NOMO-1 treated with dmso at 0.1 percent for 144 hours (cell line): ENCODE data around the gene APIP.

Source experiments
- DNase-seq: peaks from one replicate; lab custom pipeline; 2025; ENCODE audit not compliant: unreplicated experiment; lab: John Stamatoyannopoulos, UW

APIP gene

DNA sequence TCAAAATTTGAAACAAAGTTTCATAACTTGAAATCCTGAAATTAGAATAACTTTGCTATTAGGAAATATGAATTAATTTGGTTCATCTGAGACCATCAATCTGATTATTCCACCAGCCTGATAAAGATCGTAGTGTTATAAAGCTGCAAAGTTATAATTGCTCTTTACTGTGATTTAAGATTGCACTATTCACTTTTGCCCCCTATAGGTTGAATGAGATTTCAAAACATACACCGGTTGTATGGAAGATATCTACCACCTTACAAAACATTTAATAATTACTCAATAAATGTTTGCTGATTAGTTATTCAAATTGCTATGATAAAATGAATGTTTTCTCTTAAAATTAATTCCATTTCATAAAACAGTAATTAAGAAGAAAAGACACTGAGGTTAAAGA lies 26.1 kb downstream of the APIP start:
- no peak for DNase-seq

DNA sequence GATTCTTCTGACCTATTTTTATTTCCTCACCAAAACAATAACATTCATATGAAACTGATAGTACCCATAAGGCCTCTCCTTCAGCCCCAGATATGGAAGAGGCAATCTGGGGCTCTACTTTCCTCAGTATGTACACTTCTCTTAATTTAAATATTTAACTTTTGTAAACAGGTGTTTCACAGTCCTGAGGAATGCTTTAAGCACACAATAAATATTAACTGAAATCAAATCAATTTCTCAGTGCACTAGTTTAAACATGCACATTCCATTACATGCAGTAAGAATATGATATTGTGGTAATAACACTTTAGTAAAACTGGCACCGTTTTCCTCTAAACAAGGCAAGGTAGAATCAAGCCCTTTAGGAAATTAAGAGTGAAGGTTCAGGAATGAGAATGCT lies 28.9 kb downstream of the APIP start:
- no peak for DNase-seq

DNA sequence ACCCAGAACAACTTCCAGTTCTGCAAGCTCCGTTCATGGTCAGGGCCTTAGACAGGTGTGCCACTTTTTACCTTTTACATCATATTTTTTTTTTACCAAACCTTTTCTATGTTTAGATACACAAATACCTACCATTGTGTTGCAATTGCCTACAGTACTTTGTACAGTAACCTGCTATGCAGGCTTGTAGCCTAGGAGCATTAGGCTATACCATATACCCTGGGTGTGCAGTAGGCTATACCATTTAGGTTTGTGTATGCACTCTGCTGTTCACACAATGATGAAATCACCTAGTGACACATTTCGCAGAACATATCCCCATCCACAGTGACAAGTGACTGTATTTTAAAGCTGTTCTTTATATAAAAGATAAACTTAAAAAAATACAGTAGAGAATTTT lies 29.6 kb downstream of the APIP start:
- DNase-seq: no peak

DNA sequence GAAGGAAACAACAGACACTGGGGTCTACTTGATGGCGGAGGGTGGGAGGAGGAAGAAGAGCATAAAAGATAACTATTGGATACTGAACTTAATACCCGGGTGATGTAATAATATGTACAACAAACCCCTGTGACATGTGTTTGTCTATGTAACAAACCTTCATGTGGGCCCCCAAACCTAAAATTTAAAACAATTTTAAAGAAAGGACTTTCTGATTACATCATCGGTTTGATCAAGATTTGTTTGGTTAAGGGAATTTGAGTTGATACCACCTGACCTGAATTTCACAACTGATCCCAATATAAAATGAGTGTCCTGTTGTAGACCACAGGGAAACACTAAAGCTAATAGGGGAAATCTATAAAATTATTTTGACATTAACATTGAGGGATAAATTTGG lies 34.3 kb downstream of the APIP start:
- no peak for DNase-seq

DNA sequence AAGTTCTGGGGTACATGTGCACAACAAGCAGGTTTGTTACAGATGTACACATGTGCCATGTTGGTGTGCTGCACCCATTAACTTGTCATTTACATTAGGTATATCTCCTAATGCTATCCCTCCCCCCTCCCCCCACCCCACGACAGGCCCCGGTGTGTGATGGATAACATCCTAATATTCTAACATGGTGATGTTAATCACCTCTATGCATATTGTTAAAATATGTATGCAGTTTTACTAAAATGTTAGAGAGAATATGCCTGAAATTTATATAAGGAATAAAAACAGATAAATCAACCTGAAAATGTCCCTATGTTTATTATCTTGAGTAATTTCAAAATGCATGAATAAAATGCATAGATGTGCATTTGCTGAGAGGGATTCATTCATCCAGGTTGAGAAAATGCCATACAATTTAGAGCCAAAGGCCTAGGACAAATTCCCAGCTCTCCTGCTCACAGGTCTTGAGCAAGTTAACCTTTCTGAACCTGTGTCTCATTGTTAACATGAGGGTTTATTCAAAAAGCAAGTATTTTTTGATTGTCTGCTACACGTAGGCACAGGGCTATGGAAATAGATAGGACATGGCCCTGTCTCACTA lies 38.7 kb downstream of the APIP start:
- no peak for DNase-seq

DNA sequence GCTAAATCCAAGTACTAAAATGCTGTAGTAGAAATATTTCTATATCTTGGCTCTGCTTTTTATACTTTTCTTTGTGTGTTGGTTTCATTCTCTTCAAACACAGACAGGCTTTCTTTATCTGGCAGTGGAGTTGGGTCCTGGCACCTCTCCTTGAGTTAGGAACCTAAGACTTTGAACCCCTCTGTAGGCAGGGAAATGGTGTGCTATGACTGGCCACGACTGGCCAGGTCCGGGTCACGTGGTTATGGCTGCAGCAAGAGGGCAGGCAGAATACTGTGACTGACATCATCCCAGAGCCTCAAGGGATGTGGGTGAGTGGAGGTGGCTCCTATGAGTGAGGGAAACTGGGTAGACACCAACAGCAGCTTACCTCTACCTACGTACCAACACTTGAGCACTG lies 42.0 kb downstream of the APIP start:
- no peak for DNase-seq

DNA sequence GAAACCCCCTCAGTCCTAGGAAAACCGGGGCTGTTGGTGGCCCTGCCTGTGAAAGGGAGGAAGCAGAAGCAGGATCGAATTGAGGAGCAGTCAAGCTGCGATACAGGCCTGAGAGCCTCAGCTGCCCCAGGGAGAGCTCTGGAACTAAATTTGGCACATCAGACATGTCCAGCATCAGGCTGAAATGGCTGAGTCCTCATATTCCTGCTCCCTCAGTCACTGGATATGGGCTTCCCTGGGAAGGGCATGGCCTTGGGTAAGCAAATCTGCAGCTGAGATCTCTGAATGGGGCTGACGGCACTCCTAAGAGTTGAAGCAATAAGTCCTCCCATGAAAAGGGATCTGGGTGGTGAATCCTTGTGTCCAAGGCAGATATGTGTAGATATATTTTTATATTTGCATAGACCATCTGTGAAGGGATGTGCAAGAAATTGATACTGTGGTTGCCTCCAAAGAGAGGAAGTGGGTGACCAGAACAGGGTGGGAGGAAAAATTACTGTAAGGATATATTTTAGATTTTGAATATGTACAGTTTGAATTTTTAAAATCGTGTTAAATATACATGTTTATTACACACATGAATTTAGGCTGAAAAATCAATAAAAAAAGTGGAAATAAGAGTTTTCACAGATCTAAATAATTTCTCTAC lies 45.5 kb downstream of the APIP start:
- DNase-seq: no peak

DNA sequence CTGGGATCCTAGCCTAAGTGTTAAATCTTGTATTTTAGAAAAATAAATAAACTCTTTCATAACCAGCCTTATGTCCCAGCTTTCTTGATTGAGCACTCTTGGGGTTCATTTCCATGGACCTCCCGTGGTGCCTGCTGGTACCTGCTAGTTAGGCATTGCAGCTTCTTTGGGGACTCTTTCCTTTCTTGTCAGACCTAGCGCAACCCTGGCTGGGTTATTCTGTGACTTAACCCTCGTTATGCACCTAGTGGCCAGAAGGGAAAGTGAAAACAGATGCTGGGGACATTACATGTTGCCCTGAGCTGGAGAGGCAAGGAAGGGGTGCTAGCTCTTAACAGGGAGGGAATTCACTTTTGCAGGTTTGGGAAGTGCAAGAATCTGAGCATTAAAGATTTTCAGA lies 46.8 kb downstream of the APIP start:
- no peak for DNase-seq

DNA sequence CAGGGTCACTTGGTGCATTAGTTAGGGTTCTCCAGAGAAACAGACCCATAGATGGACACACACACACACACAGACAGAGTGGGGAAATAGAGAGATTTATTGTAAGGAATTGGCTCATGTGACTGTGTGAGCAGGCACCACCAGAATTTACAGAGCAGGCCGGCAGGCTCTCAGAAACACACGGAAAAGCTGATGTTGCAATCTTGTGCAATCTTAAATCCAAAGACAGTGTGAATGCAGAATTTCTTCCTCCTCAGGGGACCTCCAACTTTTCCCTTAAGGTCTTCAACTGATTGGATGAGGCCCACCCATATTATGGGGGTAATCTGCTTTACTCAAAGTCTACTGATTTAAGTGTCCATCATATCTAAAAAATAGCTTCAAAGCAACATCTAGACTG lies 49.8 kb downstream of the APIP start:
- DNase-seq: peak; percentile 43

DNA sequence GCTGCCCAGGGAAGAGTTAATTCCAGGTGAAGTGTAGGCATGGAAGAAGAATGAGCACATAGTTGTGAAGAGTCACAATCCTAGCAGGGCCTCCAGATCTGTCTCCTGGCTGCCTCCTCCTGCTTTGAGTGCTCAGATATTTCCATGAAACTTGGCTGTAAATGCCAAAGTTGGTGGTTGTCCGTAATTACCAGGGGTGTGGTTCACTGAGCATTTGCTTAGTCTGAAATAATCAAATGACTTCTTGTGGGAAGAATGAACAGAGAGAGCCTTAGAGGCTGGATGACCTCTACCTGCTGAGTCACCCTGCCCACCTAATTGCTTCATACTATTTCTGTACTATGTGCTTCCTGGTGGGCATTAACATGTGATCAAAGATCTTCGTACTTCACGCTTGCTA lies 50.9 kb downstream of the APIP start:
- no peak for DNase-seq

DNA sequence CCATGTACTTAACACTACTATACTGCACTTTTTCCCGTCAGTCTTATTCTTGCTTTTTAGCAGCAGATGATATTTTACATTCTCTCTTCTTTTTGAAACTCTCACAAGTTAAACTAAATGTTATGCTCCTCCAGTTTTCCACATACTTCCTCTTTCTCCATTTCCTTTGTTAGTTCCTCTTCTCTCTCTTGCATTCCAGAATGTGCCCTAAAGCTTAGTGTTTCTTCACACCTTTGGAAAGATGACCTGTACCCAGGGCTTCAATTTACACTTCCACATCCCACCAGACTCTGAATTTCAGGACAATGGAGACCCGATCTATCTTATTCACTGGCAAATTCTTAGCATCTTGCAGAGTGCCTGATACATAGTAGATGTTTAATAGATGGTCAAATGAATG lies 51.8 kb downstream of the APIP start:
- peak; percentile 15 for DNase-seq

DNA sequence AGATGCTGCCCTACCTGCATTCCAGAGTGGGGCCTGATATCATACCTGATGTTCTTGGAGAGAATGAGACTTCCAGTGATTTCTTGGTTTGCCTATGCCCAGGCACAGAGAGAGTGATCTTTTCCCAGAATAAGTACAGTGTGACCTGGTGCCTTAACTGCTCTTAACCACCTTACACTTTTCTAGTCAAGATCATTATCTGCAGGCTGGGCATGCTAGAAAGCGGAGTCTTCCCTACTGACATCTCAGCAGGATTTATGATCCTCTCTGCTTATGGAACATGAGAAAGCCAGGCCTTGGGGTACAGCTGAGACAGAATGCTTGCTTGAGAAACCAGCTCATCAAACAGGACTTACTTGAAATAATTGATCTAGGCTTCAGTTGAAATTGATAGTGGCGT lies 53.1 kb downstream of the APIP start:
- DNase-seq: no peak

DNA sequence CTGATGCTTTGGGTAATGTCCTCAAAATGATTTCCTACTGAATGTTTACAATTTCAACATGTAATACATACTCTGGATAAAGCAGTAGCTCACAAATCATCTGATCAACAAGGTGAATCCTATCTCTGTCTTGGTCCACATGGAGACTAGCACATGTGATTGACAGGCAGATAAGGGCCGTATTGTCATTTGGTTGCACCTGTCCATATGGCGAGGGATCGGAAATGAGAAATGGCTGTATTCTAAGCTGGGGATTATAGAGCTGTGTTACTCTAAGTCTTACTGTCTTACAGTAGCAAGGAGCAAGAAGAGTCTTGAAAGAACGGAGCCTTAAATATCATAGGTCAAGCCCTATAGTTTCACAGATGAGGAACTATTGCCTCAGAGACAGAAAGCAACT lies 55.7 kb downstream of the APIP start:
- DNase-seq: no peak

DNA sequence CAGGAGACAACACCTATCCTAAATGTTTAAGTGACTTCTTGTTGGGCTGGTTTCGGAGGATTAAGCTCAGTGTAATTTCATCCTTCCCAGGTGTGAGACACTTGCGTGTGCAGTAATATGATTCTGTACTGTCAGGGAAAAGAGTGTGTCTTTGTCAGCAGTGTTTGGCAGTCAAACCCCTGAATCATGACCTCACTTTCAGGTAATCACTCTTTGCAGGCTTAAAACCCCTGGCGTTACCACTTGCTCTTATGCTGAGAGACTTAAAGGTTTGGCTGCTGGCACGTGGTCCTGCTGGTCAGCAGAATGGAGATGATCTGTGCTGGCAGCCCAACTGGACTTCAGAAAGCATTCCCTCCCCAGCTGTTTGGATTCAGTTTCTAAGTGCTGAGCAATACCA lies 56.1 kb downstream of the APIP start:
- DNase-seq: no peak

DNA sequence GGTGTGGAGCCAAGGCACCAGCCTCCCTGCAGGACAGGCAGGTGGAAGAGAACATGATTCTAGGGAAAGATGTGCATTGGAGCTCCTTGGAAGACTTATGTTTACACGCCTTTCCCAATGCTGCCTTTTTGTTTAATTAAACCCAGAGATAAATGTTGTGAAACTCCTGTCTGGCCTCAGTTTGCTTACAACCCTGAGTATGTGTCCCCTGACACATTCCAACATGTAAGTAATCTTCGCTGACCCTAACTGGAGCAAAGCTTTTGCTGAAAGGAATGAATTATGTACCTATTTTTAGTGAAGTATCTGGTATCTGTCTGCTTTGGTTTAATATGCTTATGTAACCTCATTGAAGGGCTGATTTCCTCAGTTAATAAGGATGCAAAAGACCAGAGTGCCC lies 56.7 kb downstream of the APIP start:
- DNase-seq: no peak

DNA sequence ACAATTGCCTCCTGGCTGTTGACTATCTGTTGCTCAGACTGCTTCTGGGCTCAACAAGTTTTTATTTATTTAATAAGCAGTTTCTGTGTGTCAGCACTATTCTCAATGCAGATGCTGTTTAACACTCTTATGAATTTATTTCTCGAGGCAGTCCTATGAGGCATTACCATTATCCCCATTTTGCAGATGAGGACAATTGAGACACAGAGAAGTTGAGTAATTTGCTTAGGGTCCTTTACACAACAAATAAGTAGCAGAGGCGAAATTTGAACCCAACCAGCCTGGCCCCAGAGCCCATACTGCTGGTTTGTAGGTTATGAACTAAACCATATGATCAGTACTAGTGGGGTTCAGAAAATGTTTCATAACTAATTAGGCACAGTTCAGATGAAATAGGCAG lies 58.7 kb downstream of the APIP start:
- no peak for DNase-seq

DNA sequence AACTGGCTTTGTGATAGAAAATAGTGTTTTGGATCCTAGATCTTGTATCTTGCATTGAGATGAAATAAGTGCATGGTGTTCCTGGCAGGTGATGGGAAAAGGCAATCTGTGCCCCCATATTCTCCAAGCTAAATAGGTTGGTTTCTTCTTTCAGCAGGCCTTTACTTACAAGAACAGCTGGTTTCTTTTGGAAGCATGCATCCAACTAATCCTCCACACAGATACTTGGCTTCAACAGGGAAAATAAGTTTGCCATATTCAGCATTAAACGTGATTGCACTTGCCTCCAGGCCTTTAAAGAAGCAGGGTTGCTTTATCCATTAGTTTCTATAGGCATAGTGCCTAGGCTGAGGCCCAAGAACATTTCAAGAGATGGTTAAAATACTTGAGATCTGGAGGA lies 59.9 kb downstream of the APIP start:
- DNase-seq: no peak

DNA sequence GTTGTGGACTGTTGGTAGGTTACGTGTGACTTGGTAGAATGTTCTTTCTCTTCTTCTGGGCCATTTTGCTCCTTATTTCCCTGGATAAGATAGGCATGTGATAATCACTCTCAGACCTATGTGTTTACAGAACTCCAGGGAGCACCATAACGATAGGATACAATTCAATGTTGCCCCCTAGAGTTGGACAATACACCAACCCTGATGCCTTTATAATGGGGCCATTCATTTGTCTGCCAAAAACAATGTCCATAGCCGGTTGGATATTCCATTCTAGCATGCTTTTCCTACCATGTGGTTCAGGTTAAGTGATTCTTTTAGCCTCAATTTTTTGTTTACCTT lies 60.5 kb downstream of the APIP start:
- no peak for DNase-seq

DNA sequence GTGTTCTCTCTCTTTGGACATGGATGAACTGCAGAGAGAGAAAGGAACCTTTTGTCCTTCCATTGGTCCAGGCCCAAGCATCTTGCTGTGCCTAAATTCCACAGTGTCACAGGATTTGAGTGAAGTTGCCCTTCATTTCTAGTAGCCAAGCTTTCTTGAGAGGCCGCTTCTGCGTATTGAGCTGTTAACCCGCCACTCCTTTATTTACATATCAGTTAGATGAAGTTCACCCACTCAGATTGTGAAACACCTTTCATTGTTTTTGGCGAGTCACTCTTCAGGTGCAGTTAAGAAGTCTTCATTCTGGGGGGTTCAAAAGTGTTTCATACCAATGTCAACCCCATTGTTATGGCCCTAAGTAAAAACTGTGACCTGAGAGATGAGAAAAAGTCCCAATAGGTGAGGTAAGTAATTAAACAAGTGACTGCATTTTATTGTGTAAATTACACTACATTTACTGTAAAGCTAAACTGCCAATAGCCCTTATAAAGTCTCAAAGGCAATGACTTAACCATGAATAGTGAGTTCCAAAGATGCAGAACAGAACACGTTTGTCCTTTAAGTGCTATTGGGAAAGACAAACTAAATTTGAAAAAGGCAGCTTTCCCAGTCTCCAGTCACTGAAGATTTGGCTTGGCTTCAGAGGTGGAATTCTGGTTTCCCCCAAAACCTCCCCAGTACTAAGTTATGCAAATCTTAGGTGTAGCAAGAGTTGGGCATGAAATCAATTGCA lies 61.0 kb downstream of the APIP start:
- no peak for DNase-seq

DNA sequence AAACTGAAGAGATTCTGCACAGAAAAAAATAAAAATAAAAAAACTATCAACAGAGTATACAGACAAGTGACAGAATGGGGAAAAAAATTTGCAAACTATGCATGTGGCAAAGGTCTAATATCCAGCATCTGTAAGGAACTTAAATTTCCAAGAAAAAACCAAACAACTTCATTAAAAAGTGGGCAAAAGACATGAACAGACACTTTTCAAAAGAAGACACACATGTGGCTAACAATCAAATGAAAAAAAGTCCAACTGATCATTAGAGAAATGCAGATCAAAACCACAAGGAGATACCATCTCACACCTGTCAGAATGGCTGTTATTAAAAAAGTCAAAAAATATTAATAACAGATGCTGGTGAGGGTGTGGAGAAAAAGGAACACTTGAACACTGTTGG lies 64.3 kb downstream of the APIP start:
- no peak for DNase-seq

DNA sequence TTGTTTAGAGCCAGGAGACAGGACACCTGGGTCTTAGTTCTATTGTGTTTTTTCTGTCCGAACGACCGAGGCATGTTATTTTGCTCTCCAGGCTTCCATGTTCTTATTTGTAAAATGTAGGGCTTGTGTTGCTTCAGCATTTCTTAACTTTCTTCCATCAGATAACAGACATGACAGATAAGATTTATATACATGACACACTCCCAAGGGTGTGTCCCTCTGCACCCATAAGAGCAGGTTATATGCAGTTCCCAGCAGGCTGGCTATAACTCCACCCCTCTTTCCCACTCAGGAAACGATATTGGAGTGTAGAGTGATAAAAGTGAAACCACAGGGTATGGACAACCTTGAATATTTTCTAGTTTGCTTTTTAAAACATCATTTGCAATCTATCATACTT lies 65.8 kb downstream of the APIP start:
- no peak for DNase-seq

DNA sequence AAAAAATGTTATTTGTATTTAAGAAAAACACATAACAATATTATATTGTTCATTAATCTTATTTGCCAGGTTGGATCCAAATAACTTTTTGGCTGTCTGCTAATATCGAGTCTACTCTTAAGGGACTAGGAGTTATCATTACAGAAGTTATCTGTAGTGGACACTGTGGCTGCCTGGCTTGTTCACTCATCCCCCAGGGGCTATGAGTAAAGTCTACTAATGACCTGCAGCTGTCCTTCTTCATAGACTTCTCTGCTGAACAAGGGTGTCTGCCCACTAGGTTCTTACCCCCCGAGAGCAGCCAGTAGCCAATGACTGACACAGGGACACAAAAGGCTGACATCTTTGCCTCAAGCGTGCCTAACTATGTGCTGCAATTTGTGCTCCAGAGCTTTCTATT lies 69.7 kb downstream of the APIP start:
- DNase-seq: no peak
